GM19467 (cell line): ENCODE results near the gene KRT79.

ENCODE experiments used
- ATAC-seq: cut with Tn5 transposase; IDR thresholded peaks from one replicate; pipeline ENCODE4 v1.9.1; 2021; ENCODE audit warnings: mild to moderate bottlenecking, moderate library complexity; ENCODE audit not compliant: unreplicated experiment

KRT79 gene

DNA sequence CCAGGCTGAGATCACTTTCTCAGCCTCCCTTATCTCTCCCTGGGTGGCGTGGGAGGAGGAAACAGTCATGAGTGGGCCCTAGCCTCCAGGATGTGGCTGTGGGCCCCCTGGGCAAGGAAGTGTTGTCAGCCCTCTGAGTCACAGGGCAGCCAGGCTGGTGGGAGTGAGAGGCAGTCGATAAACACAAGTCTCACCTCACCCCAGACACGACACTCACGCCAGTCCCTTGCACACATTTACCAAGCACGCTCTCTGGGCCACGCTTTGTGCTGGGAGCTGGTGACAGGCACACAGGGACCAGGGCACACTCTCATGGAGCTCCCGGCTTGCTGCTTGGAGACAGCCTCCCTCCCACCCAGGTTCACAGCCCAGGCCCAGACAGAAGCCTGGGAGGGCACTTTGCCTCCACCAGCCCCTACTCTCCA, 1.9 kb upstream of the KRT79 start:
- no peak for ATAC-seq

DNA sequence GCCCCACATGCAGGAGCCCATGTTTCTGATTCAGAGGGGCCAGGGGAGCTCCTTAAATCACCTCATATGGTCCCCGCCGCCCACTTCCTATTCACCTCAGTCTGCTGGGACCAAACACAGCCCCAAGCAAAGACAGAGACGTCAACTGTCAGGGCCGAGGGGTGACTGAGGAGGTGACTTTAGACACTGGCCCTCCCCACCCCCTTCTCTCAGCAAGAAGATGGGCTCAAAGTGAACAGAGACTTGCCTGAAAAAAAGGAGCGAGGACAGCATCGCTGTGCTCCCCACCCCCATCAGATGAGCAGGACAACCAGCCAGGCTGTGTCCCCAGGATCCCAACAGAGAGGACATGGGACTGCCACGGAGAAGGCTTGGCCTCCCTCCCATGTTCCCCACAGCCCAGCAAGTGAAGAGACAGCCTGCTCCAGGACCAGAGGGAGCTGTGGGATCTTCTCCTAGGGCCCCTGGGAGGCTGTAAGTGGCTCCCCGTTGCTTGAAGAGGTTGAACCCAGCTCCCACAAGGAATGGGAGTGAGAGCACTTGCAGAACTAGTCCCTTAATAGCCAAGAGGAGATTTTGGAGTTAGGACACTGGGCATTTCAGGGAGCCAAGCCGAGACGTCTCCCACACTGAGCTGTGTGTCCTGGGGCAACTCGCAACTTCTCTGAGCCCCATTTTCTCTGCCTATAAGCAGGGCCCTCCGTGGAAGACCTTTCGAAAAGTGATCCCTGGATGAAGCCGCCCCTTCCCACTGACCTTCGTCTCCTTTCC, 1.3 kb upstream of the KRT79 start:
- no peak for ATAC-seq

DNA sequence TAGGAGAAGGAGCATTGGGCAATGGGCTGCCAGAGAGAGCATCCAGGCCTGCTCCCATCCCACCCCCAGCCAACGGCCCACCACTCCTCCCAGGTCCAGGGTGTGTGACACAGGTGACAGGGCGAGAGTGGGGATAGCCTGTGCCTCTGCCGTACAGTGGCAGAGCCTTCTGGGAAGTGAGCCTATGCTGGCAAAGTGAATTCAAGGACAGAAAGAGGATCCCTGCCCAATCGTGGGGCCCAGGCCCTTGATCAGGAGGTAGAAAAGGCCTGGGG, 553 bp upstream of the KRT79 start:
- ATAC-seq: no peak

DNA sequence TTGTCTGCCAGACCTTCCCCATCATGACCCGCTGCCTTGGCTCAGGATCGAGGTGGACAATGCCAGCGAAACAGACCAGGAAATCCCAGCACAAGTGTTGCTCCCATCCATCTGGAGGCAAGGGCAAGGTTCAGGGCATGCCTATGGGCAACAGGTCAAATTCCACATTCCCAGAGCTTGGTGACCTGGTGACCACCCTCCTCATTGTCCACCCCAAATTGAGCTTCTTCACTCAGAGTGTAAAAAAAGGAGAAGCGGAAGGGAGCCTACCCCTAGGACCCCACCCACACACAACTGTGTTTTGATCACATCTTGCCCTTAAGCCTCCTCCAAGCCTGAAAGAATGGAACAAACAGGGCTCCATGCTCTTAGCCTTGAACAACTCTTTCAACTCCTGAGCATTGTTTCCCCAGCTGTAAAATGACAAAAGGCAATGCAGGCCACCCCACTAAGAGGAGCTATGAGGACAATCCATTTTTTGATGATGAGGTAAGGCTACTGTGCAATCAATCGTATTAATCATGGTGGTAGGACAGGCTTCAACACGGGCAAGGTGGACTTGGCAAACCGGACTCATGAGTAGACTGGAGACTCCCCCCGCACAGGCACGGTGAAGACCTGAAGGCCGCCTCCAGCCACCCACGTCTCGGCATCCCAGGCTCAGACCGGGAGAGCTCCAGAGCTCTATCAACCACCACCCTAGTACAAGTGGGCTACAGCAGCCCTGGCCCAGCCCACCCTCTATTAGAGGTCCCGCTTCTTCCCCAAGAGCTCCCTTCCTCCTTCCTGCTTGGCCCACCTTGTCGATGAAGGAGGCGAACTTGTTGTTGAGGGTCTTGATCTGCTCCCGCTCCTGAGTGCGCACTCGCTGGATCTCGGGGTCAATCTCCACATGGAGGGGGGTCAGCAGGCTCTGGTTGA, 866 bp downstream of the KRT79 start:
- no peak for ATAC-seq

DNA sequence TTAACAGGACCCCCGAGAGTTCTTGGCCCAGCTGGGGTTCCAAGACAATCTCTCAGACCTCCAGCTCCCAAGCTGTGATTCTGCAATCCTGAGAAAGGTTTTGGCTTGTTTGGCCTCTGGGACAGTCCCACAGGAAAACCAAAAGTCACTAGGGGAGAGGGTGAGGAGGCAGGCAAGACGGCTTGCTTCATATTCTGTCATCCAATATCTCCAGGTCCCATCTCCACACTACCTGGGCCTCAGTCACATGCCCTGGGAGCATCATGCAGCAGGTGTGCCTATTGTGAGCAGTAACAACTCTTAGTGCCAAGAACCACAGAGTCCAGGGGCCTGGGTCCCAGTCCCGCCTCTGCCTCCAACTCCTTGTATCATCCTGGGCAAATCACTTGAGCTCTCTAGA, 1.7 kb downstream of the KRT79 start:
- ATAC-seq: no peak

DNA sequence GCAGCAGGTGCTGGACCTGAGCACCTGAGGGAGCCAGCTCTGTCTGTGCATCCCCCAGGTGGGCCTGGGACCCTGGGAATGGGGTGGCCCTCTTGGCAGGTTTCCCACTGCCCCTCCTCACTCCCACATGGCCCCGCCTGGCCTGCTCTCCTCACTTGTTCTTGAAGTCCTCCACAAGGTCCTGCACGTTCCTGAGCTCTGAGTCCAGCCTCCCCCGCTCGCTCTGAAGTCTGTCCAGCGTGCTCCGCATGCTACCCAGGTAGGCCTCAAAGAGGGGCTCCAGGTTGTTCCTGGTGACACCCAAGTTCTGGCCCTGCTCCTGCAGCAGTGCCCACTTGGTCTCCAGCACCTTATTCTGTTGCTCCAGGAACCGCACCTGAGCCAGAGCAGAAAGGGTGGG, 2.9 kb downstream of the KRT79 start:
- ATAC-seq: no peak

DNA sequence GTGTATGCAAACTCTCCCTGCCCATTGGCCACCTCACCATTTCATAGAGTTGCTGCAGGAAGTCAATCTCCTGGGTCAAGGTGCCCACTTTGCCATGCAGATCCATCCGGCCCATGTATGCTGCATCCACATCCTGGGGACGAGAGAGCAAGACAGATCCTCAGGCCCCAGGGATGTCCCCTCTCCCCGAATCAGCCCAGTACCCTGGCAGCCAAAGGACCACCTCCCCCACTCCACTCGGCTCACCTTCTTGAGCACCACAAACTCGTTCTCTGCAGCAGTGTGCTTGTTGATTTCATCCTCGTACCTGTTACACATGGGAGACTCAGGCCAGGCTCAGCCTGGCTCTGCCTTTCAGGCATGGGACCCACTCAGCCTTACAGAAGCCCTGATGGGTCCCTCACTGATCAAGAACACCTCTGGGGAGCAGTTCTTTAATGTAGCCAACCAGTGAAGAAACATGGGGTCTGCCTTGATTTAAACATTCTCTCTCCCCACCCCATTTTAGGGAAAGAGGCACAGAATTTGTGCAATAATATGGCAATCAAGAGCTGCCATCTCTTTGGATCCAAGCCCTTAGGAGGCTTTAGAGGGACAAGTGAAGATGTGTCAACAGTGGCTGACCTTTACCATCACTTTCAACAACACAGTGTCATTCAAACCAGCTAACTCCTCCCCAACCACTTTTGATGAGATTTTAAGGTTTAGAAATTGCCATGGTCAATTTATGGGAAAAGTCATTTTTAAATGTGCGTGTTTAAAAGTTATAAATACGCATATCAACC, 3.9 kb downstream of the KRT79 start:
- ATAC-seq: no peak

DNA sequence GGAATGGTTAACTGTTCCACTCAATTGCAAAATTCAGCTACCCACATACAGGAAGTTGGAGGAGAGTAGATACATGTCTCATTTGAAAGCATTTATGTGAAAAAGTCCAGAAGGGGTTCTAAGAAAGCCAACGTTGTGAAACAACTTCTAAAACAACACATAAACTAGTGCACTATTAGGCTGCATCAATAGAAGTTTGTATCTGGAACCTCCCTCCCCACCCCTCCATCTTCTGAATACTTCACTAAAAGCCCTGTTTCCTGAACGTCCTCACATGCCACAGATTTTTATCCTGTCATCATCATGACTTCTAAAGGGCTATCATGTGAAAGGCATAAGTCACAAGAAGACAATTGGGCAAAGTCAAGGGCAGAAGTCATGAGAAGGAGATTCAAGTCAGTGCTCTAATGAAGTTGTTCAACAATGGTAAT, 5.5 kb downstream of the KRT79 start:
- no peak for ATAC-seq

DNA sequence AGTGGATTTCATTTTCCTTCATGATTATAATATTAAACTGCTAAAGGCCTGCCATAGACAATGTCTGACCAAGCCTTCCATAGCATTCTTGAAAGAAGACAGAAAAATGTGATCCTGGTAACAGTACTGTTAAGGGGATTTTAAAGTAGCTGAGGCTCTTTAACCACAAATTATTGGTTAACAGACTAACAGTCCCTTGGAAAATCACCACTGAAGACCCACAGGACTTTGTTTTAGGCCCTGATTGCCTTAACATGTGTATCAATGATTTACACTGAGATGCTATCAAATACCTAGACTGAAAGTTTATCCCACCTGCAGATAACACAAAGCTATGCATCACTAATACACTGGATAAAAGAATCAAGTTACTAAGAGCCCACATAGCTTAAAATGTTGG, 6.0 kb downstream of the KRT79 start:
- ATAC-seq: no peak

DNA sequence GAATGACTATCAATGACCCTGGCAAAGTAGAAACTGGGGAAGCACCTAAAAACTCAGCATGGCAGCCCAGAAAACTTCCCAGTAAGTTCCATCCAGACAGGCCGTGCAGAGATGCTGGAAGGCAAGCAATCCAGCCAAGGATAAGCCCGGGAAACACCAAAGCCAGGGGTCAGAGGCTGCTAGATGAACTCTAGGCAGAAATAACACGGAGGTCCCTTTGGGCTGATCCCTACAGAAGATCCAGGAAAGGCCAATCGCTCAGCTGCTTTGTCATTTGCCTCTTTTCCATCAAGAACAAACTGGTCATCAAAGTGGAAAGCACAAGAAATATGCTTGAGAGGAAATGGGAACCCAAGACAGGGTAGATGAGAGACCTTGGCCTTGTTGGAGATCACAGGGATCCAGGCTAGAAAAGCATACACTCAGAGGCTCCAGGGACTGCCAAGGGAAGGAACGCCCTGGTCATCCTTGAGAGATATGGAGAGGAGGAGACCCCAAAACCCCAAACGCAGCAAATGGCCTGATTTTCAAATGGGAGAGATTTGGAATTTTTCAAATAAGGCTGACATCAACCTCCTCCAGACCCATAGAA, 6.5 kb downstream of the KRT79 start:
- ATAC-seq: no peak

DNA sequence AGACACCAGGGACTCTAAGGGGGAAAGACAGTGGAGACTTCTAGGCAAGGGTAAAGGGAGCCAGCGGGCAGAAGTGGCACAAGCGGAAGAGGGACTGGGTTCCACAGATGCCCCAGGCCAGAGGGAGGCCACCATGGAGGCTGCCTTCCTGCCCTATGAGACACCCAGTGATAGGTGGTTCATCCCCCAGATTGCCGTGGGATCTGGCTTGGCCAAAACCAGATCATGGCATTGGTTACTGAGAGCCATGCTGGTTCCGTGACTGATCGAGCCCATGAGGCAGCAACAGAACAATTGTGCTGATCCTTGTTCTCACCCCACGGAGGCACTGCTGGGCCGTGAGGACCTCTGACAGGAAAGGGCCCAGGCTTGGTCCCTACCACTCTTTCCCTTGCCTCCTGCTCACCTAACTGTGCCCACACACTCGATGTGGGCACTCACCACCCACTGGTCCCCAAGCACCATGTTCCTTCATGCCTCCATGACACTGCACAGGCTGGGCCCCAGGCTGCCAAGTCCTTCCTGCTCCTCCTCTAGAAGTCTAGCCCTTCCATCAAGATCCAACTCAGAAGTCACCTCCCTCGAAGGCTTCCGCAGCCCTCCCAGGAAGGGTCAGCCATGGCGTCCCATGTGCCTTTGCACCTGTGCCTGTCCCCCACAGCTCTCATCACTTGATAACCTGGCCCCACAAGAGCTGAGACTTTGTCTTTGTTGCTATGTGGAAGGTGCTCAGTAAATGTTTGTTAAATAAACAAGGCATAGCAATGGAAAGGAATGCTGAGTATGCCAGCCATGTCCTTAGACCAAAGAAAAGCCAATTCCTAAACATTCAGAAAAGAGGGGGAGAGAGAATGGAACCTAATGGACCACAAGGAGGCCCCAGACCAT, 7.3 kb downstream of the KRT79 start:
- ATAC-seq: no peak

DNA sequence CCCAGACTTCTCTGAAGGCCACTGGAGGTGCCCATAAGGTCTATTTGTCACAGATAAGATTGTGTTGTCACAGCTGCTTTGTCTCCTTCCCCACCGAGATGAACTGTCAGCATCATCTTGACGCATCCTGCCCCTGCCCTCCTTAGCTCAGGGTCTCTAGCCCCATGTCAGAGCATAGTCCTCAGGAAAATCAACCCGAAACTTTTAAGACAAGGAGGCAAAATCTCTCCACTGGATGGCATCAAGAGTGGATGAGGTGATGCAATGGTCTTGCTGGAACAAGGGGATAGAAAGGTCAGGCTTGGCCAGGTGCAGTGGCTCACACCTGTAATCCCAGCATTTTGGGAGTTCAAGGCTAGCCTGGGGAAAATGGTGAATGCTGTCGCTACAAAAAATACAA, 8.2 kb downstream of the KRT79 start:
- ATAC-seq: no peak

DNA sequence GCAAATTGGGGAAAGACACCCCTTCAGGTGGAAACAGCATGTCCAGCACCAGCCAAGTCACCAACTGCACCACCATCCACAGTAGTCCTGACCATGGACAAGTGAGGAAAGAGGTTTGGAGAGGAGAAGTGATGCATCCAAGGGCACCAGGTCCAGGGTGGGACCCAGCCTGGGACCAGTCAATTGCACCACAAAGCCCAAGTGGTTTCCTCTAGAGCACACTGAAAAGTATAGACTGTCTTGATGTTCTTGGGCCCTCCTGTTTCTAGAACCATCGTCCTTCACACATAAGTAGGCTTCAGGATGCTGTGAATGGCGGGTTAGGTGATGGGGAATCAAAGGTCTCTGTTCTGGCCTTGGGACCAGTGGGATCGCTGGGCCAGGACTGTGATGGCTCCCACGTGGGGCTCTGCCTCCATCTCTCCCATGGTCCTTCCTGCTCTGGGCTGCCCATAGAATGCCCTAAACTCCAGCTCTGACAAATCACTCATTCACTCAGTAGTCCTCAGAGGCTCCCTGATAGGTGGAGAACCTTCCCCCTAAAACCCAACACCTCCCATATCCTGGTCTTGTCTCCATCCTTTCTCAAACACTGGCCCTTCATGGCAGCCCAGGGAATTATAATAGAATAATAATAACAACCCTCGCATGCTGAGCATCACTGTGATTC, 9.2 kb downstream of the KRT79 start:
- ATAC-seq: no peak

DNA sequence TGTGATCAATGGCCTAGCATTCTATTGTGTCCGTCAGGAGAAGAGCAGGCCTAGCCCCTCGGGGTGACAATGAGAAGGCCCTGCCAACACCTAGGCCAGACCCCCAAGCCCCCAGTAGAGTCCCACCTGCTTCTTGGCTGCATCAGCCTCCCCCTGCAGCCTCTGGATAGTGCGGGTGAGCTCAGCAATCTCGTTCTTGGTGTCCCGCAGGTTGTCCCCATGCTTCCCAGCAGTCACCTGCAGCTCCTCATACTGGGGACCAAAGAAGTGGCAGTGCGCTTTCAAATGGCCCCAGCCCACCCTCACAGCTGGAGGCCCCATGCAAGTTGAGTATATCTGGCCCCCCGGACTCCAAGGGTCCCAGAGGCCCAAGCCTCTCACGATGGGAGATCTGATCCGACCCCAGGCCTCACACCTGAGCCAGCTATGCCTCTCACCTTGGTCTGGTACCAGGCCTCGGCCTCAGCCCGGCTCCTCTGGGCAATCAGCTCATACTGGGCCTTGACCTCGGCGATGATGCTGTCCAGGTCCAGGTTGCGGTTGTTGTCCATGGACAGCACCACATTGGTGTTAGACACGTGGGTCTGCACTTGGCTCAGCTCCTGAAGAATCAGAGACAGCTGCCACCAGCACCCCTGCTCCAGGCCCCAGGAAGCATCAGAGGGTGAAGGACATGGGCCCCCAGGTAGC, 10.2 kb downstream of the KRT79 start:
- no peak for ATAC-seq

DNA sequence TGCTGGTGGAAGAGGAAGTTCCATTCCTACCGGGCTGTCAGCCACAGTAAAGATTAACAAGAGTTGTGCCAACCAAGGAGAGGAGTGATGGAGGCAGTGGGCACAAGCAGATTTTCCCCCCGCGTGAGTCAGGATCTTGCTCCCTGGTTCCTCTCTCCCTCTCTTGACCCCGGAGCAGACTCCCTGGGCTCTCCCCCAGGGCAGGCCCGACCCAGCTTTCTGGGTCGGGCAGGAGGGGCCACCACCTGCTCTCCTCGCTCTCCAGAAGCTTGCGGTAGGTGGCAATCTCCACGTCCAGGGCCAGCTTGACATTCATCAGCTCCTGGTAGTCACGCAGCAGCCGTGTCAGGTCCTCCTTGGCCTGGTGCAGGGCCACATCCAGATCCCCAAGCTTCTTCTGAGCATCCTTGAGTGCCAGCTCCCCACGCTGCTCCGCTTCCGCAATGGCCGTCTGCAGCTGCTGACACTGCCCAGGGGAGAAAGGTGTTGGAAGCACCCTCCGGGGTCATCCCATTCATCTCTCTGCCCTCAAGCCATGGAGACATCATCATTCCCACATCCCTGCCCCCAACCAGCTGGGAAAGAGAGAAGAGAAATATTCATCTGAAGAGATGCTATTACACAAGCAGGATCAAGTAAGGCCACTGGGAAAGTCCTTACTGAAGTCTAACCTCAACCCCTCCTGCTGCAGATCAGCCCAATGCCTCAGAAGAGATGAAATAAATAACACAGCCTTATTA, 11.2 kb downstream of the KRT79 start:
- no peak for ATAC-seq

DNA sequence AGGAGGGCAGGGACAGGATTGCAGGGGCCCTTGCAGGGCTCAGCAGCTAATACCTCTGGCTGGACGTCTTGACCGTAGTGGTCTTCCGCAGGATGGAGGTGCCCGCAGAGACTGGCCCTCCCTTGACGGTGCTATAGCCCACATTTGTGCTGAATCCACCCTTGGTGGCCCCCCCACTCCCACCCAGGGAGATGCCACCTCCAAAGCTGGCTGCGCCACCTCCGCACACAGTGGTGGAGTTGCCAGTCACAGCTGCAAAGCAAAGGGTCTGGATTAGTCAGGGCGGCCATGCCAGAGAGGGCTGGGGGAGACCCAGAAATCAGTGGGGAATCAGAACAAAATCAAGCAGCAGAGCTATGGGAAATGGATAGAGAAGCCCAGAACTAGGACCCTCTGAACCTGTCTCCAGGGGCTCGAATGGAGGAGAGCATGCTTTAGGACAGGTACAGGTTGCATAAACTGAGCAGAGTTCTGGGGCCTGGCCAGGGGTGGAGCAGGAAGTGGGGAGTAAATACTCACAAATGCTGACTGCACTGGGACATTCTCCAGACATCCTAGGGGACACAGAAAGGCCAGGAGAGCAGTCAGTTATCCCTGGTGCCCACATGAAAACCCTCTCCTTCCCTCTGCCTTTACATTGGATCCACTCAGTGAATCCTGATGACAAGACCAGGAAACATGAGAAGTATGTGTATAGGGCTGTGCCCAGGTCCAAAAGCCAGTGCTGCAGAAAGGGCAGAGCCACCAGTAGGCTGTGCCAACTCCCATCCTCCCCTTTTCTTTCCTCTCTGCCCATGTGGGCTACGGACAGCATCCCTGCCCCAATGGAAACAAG, 12.1 kb downstream of the KRT79 start:
- no peak for ATAC-seq

DNA sequence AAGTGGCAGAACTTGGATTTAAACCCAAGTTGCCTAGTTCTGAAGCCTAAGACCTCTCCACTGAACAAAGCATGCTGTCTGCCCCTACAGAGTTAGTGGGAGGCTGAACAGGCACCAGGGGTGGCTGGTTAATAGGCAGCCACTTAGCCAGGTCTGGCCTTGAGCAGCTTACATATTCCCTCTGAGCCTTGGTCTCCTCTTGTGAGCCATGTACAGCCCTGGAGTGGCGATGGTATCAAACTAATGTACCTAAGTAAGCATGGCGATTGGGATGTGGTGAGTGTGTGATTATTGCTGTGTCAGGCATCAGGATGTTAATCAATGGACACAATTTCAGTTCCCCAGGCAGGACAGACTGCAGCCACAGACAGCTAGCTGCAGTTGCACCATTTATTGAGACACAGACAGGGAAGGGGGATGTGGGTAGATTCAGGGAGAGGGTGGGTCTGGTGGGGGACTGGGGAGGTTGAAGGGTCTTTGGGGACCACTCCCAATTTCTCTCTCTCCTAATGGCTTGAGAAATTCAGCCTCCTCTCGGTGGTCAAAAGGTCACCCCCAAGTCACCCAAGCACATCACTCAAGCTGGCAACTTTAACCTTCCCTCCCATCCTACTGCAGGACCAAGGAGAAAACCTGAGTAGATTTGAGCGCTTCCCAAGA, 12.9 kb downstream of the KRT79 start:
- no peak for ATAC-seq
